GM12878 (cell line): ENCODE data around the gene GAREM2. TPM values are rescaled to one million over a fixed set of nuclear protein-coding genes. Genes with fewer than 3 reads are reported as not detected.

Experiments
- BHLHE40 ChIP-seq, 2 experiments: fragments of 450-650 bp in 1 of 2; IDR thresholded peaks; 2 replicates each; pipeline ENCODE4 v1.6.1; 2011 to 2017; ENCODE audit warnings: low read depth in 2 of 2, borderline replicate concordance in 1 of 2, improper control_type of control experiment in 1 of 2, low read length in 1 of 2, mild to moderate bottlenecking in 1 of 2
- BMI1 ChIP-seq: fragments of 450-650 bp; IDR thresholded peaks from 2 replicates; pipeline ENCODE4 v1.6.1; 2016; ENCODE audit warnings: mild to moderate bottlenecking, moderate library complexity, borderline replicate concordance
- CREB1 ChIP-seq: IDR thresholded peaks from 2 replicates; pipeline ENCODE4 v1.6.1; 2012; ENCODE audit warnings: low read depth, mild to moderate bottlenecking, inconsistent platforms
- DPF2 ChIP-seq: fragments of 450-650 bp; IDR thresholded peaks from 2 replicates; pipeline ENCODE4 v1.6.1; 2017; ENCODE audit warnings: mild to moderate bottlenecking
- MEF2A ChIP-seq: IDR thresholded peaks from 2 replicates; pipeline ENCODE4 v1.6.1; 2011; ENCODE audit warnings: low read depth, mild to moderate bottlenecking, low read length, moderate library complexity; ENCODE audit not compliant: insufficient read depth
- MEF2B ChIP-seq: fragments of 450-650 bp; IDR thresholded peaks from 2 replicates; pipeline ENCODE4 v1.6.1; 2018; ENCODE audit warnings: mild to moderate bottlenecking, moderate library complexity; ENCODE audit not compliant: partially characterized antibody, poor library complexity, severe bottlenecking
- MTA2 ChIP-seq: fragments of 450-650 bp; IDR thresholded peaks from 2 replicates; pipeline ENCODE4 v1.6.1; 2016; ENCODE audit warnings: low read depth, mild to moderate bottlenecking, moderate library complexity
- NFIC ChIP-seq: IDR thresholded peaks from 2 replicates; pipeline ENCODE4 v1.6.1; 2012; ENCODE audit warnings: low read depth, mild to moderate bottlenecking, inconsistent platforms, low read length, moderate library complexity
- NRF1 ChIP-seq: conservative IDR thresholded peaks from 2 replicates; pipeline ENCODE4 v1.6.1; 2011; ENCODE audit warnings: mild to moderate bottlenecking, low read depth, low read length, improper control_type of control experiment
- PBX3 ChIP-seq: IDR thresholded peaks from 2 replicates; pipeline ENCODE4 v1.6.1; 2011; ENCODE audit warnings: mild to moderate bottlenecking, low read depth, low read length, moderate library complexity; ENCODE audit not compliant: insufficient replicate concordance
- RELB ChIP-seq: fragments of 450-650 bp; IDR thresholded peaks from 2 replicates; pipeline ENCODE4 v1.6.1; 2017; ENCODE audit warnings: low read depth, mild to moderate bottlenecking, moderate library complexity
- RUNX3 ChIP-seq: IDR thresholded peaks from 2 replicates; pipeline ENCODE4 v1.6.1; 2012; ENCODE audit warnings: low read length, inconsistent platforms
- SPI1 ChIP-seq: IDR thresholded peaks from 2 replicates; pipeline ENCODE4 v1.6.1; 2011; ENCODE audit warnings: low read depth, mild to moderate bottlenecking, low read length, moderate library complexity, borderline replicate concordance; ENCODE audit not compliant: insufficient read depth
- SRF ChIP-seq, 2 experiments: IDR thresholded peaks; 2 replicates each; pipeline ENCODE4 v1.6.1; 2011; ENCODE audit warnings: low read depth in 2 of 2, low read length in 2 of 2, mild to moderate bottlenecking in 1 of 2, moderate library complexity in 1 of 2
- ZNF24 ChIP-seq: fragments of 450-650 bp; IDR thresholded peaks from 2 replicates; pipeline ENCODE4 v1.6.1; 2017; ENCODE audit warnings: antibody characterized with exemption, mild to moderate bottlenecking
- polyA plus RNA-seq, 11 experiments: library from polyadenylated mRNA; depleted of rRNA in 4 of 11; unstranded in 6 of 11; stranded (reverse) in 5 of 11; fragments of >200 nt; fragmentation: Nextera tagmentation in 4 of 11; fragmentation: Illumina TruSeq in 1 of 11; extraction: Ambion mirVana in 4 of 11; extraction: Trizol in 1 of 11; gene quantifications; 1 replicate in 1 of 11; 2 replicates in 10 of 11; pipeline versions ENCODE4 v1.2.1 to v1.2.3, GENCODE V29; 2011 to 2016; ENCODE audit warnings: inconsistent platforms in 2 of 11, missing spikeins in 2 of 11, low read depth in 1 of 11
- total RNA-seq, 4 experiments: library from RNA; depleted of rRNA in 3 of 4; stranded (reverse); fragments of >200 nt in 3 of 4; fragmentation: Illumina TruSeq in 1 of 4; extraction: Trizol in 1 of 4; gene quantifications; 2 replicates each; pipeline versions ENCODE4 v1.2.1 to v1.2.3, GENCODE V29; 2013 to 2021
- TF ChIP-seq, protein P1 (sequence below): fragments of 450-650 bp; IDR thresholded peaks from 2 replicates; pipeline ENCODE4 v1.6.1; 2017; ENCODE audit warnings: mild to moderate bottlenecking, low read depth, inconsistent platforms; ENCODE audit not compliant: poor library complexity, severe bottlenecking
- TF ChIP-seq, protein P2 (sequence below): fragments of 450-650 bp; IDR thresholded peaks from 2 replicates; pipeline ENCODE4 v1.6.1; 2016; ENCODE audit warnings: mild to moderate bottlenecking, moderate library complexity, borderline replicate concordance

Gene GAREM2
- total and polyA plus RNA-seq, 10 of the 15 experiments (the other 5 are each of a cell fraction or from before 2014, with no cell fraction given), result 0.06 to 1.4 (median 0.44) TPM

DNA sequence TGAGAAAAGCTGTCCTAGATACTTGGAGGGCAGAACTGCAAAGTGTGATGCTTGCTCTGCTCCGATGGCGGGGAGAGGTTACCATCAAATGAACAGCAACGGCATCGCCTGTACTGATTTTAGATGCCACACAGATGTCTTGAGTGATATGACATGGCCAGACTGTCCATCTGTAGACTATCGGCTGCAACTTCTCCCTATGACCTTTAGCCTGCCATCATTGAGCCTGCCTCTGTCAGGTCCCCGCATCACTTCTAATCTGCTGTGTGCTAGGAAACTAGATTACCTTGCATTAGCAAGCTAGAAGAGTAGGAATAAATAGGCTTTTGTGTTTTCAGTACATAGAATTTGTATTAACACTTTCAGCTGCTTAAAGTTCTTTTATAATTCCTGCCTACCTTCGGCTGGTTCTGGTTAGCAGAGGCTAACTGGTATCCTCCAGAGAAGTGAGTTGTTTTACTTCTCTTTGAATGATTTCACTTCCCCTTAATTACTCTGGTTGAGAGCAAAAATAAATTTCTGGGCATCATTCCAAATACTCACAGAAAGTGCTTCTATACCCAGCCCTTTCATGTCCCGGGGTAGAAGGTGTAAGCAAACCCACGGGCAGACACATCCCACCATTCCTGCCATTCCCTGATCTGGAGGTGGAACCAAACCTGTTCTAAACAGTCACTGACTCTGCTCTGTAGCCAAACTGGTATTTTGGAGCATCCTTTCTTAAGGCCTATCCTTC, 24.0 kb downstream of the GAREM2 start (continued):
- TF ChIP-seq RELB (peak; percentile 81), MEF2B (peak; percentile 78), BHLHE40 (IDR thresholded peaks at IDR 0.05; ENCODE audit: borderline replicate concordance in 1 of 2, low read depth in 2 of 2, low read length in 1 of 2) (0 out of 4 replicates have a peak, but pooled peaks of 1 of the 2 experiments have one; percentile 8), CREB1 (no peak), ZNF24 (peak; percentile 42; the same call in 1 of the 2 replicates), SRF (IDR thresholded peaks at IDR 0.05; ENCODE audit: low read depth in 2 of 2, low read length in 2 of 2) (no peak), RUNX3 (peak; percentile 39; the same call in 1 of the 2 replicates), NRF1 (no peak), MTA2 (peak; percentile 47; the same call in 1 of the 2 replicates), PBX3 (no peak), MEF2A (peak; percentile 65), NFIC (peak; percentile 29; the same call in 1 of the 2 replicates), BMI1 (no peak), DPF2 (peak; percentile 69), SPI1 (peak; percentile 94)
- TF ChIP-seq, protein P1, sequence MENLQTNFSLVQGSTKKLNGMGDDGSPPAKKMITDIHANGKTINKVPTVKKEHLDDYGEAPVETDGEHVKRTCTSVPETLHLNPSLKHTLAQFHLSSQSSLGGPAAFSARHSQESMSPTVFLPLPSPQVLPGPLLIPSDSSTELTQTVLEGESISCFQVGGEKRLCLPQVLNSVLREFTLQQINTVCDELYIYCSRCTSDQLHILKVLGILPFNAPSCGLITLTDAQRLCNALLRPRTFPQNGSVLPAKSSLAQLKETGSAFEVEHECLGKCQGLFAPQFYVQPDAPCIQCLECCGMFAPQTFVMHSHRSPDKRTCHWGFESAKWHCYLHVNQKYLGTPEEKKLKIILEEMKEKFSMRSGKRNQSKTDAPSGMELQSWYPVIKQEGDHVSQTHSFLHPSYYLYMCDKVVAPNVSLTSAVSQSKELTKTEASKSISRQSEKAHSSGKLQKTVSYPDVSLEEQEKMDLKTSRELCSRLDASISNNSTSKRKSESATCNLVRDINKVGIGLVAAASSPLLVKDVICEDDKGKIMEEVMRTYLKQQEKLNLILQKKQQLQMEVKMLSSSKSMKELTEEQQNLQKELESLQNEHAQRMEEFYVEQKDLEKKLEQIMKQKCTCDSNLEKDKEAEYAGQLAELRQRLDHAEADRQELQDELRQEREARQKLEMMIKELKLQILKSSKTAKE, result peak; percentile 43
- TF ChIP-seq, protein P2, sequence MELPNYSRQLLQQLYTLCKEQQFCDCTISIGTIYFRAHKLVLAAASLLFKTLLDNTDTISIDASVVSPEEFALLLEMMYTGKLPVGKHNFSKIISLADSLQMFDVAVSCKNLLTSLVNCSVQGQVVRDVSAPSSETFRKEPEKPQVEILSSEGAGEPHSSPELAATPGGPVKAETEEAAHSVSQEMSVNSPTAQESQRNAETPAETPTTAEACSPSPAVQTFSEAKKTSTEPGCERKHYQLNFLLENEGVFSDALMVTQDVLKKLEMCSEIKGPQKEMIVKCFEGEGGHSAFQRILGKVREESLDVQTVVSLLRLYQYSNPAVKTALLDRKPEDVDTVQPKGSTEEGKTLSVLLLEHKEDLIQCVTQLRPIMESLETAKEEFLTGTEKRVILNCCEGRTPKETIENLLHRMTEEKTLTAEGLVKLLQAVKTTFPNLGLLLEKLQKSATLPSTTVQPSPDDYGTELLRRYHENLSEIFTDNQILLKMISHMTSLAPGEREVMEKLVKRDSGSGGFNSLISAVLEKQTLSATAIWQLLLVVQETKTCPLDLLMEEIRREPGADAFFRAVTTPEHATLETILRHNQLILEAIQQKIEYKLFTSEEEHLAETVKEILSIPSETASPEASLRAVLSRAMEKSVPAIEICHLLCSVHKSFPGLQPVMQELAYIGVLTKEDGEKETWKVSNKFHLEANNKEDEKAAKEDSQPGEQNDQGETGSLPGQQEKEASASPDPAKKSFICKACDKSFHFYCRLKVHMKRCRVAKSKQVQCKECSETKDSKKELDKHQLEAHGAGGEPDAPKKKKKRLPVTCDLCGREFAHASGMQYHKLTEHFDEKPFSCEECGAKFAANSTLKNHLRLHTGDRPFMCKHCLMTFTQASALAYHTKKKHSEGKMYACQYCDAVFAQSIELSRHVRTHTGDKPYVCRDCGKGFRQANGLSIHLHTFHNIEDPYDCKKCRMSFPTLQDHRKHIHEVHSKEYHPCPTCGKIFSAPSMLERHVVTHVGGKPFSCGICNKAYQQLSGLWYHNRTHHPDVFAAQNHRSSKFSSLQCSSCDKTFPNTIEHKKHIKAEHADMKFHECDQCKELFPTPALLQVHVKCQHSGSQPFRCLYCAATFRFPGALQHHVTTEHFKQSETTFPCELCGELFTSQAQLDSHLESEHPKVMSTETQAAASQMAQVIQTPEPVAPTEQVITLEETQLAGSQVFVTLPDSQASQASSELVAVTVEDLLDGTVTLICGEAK, result 0 out of 2 replicates have a peak, but pooled peaks have one; percentile 20
